ENCODE data around the gene PROKR1.

DNA sequence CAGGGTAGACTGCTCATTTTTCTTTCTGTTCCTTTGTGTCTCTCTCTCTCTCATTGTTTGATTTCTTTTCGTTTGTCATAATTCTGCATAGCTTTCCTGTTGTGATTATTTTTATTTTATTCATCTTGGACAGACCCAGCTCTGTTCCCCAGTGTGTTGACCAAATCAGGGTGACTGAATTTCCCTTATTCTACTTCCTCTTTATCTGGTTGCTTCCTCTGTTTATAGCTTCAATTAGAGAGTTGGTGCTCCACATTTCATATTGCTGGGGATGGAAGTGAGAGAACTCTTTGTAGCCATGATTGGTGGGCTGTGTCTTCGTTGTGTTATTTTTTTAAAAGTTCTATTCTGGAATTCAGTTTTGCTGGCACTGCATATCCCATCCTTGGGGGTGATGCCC lies 19.1 kb downstream of the PROKR1 start:
- no peak for TF ChIP-seq RNF2 (IDR thresholded peaks at IDR 0.05; ENCODE audit: borderline replicate concordance, low read depth)
- TF ChIP-seq CTCF (IDR thresholded peaks at IDR 0.05): no peak
- TF ChIP-seq POLR2AphosphoS2 (conservative IDR thresholded peaks at IDR 0.05; ENCODE audit: low read length): no peak
- TF ChIP-seq MAX (IDR thresholded peaks at IDR 0.05): no peak
- TF ChIP-seq RFX5 (IDR thresholded peaks at IDR 0.05): no peak
- TF ChIP-seq POLR2A (IDR thresholded peaks at IDR 0.05; ENCODE audit: low read length): no peak
- TF ChIP-seq RAD21 (conservative IDR thresholded peaks at IDR 0.05 in 1 of 2, IDR thresholded peaks at IDR 0.05 in 1 of 2): no peak
- TF ChIP-seq JUN (IDR thresholded peaks at IDR 0.05): no peak
- TF ChIP-seq MYC (IDR thresholded peaks at IDR 0.05; ENCODE audit: borderline replicate concordance, low read length): no peak
- no peak for TF ChIP-seq RCOR1 (IDR thresholded peaks at IDR 0.05; ENCODE audit: low read depth, low read length)
- no peak for TF ChIP-seq TP53 (CRISPR knock-in tag; IDR thresholded peaks at IDR 0.05)
- no peak for TF ChIP-seq GATA3 (IDR thresholded peaks at IDR 0.05; ENCODE audit: borderline replicate concordance)
- no peak for TF ChIP-seq SMC3 (IDR thresholded peaks at IDR 0.05)
